Measurements from ENCODE around the gene OR10H1. TPM values are rescaled to one million over a fixed set of nuclear protein-coding genes. Genes with fewer than 3 reads are reported as not detected.

Gene OR10H1
- not detected in 2 replicates for total RNA-seq

- H3K27ac ChIP-seq (ENCODE audit: low read depth, low read length): no peak within 1 kb of the TSS
- H3K79me2 ChIP-seq (ENCODE audit: insufficient read depth, low read length): no peaks in the 10 kb centered on the region
- H3K4me2 ChIP-seq (ENCODE audit: insufficient read depth, low read length): no peak within 1 kb of the TSS
- TF ChIP-seq CTCF (IDR thresholded peaks at IDR 0.05; ENCODE audit: extremely low read depth, low read depth, low read length): no peak
- DNase-seq (ENCODE audit: insufficient read length, low spot score, missing footprints): no peak
- no peaks in the 10 kb centered on the region for H3K36me3 ChIP-seq (ENCODE audit: insufficient read depth, low read length)
- no peak within 1 kb of the TSS for H3K4me3 ChIP-seq (ENCODE audit: insufficient read depth, low read length)
- no peak within 1 kb of the TSS for H2AFZ ChIP-seq (ENCODE audit: low read length)
- H4K20me1 ChIP-seq (ENCODE audit: insufficient read depth, low read length): no peaks in the 10 kb centered on the region
- H3K27me3 ChIP-seq (ENCODE audit: insufficient read depth, low read length): no peaks in the 10 kb centered on the region
- H3K4me1 ChIP-seq (ENCODE audit: insufficient read depth, low read length): no peaks in the 10 kb centered on the region
- no peaks in the 10 kb centered on the region for H3K9me3 ChIP-seq (ENCODE audit: low read depth, low read length)
Measured at GRCh38 chr19:15815306-15815705, at the start of gene OR10H1. Gene OR10H1, minus strand, starts transcription at chr19:15815664. Its CDS starts 7,627 bp downstream, at chr19:15808037.

GRCh38 chr19:15864824-15865223, 49.4 kb upstream of the OR10H1 start:
- H3K4me2 ChIP-seq (ENCODE audit: insufficient read depth, low read length): no peak overlapping the region
- H3K9me3 ChIP-seq (ENCODE audit: low read depth, low read length): no peaks in the 10 kb centered on the region
- no peaks in the 10 kb centered on the region for H3K4me1 ChIP-seq (ENCODE audit: insufficient read depth, low read length)
- no peak overlapping the region for H2AFZ ChIP-seq (ENCODE audit: low read length)
- TF ChIP-seq CTCF (IDR thresholded peaks at IDR 0.05; ENCODE audit: extremely low read depth, low read depth, low read length): no peak
- H3K4me3 ChIP-seq (ENCODE audit: insufficient read depth, low read length): no peak overlapping the region
- H3K27me3 ChIP-seq (ENCODE audit: insufficient read depth, low read length): no peaks in the 10 kb centered on the region
- H4K20me1 ChIP-seq (ENCODE audit: insufficient read depth, low read length): no peaks in the 10 kb centered on the region
- no peaks in the 10 kb centered on the region for H3K36me3 ChIP-seq (ENCODE audit: insufficient read depth, low read length)
- no peak overlapping the region for H3K27ac ChIP-seq (ENCODE audit: low read depth, low read length)
- no peaks in the 10 kb centered on the region for H3K79me2 ChIP-seq (ENCODE audit: insufficient read depth, low read length)
- DNase-seq (ENCODE audit: insufficient read length, low spot score, missing footprints): no peak

GRCh38 chr19:15863272-15863671, 47.8 kb upstream of the OR10H1 start:
- no peaks in the 10 kb centered on the region for H4K20me1 ChIP-seq (ENCODE audit: insufficient read depth, low read length)
- H3K27ac ChIP-seq (ENCODE audit: low read depth, low read length): no peak overlapping the region
- no peaks in the 10 kb centered on the region for H3K4me1 ChIP-seq (ENCODE audit: insufficient read depth, low read length)
- H3K36me3 ChIP-seq (ENCODE audit: insufficient read depth, low read length): no peaks in the 10 kb centered on the region
- no peak overlapping the region for H3K4me2 ChIP-seq (ENCODE audit: insufficient read depth, low read length)
- no peak for TF ChIP-seq CTCF (IDR thresholded peaks at IDR 0.05; ENCODE audit: extremely low read depth, low read depth, low read length)
- no peaks in the 10 kb centered on the region for H3K27me3 ChIP-seq (ENCODE audit: insufficient read depth, low read length)
- no peak overlapping the region for H2AFZ ChIP-seq (ENCODE audit: low read length)
- H3K9me3 ChIP-seq (ENCODE audit: low read depth, low read length): no peaks in the 10 kb centered on the region
- no peaks in the 10 kb centered on the region for H3K79me2 ChIP-seq (ENCODE audit: insufficient read depth, low read length)
- DNase-seq (ENCODE audit: insufficient read length, low spot score, missing footprints): peak; percentile 70
- no peak overlapping the region for H3K4me3 ChIP-seq (ENCODE audit: insufficient read depth, low read length)

- no peak overlapping the region for H3K27ac ChIP-seq (ENCODE audit: low read depth, low read length)
- no peaks in the 10 kb centered on the region for H3K4me1 ChIP-seq (ENCODE audit: insufficient read depth, low read length)
- no peak for DNase-seq (ENCODE audit: insufficient read length, low spot score, missing footprints)
- no peaks in the 10 kb centered on the region for H3K27me3 ChIP-seq (ENCODE audit: insufficient read depth, low read length)
- H3K4me2 ChIP-seq (ENCODE audit: insufficient read depth, low read length): no peak overlapping the region
- H3K79me2 ChIP-seq (ENCODE audit: insufficient read depth, low read length): no peaks in the 10 kb centered on the region
- no peaks in the 10 kb centered on the region for H3K36me3 ChIP-seq (ENCODE audit: insufficient read depth, low read length)
- H3K9me3 ChIP-seq (ENCODE audit: low read depth, low read length): no peaks in the 10 kb centered on the region
- no peak for TF ChIP-seq CTCF (IDR thresholded peaks at IDR 0.05; ENCODE audit: extremely low read depth, low read depth, low read length)
- no peak overlapping the region for H2AFZ ChIP-seq (ENCODE audit: low read length)
- no peak overlapping the region for H3K4me3 ChIP-seq (ENCODE audit: insufficient read depth, low read length)
- no peaks in the 10 kb centered on the region for H4K20me1 ChIP-seq (ENCODE audit: insufficient read depth, low read length)
Measured at GRCh38 chr19:15862444-15862843, 47.0 kb upstream of the OR10H1 start.
